IMR-90 (cell line): ENCODE measurements around the gene XIAP. TPM values are rescaled to one million over a fixed set of nuclear protein-coding genes. Genes with fewer than 3 reads are reported as not detected.

Experiments
- ATAC-seq: fragments of 200-7000 bp; cut with Tn5 transposase; 2 replicates; pipeline ENCODE4 v1.9.1; 2020; ENCODE audit warnings: low read depth, mild to moderate bottlenecking, moderate library complexity
- BruUV-seq: library from RNA; stranded (reverse); fragments of 400-500 nt; replicated peaks from 2 replicates; lab custom pipeline; 2021; lab: Mats Ljungman, UMichigan
- CTCF ChIA-PET: fragments of 300-600 bp; formaldehyde crosslinking; extraction: SDS; loops from one replicate; lab custom pipeline; 2021; ENCODE audit warnings: antibody characterized with exemption; lab: Yijun Ruan, JAX
- POLR2A ChIA-PET: fragments of 300-600 bp; sonication (Branson Sonifier 250); formaldehyde crosslinking; loops from one replicate; lab custom pipeline; 2022; ENCODE audit warnings: antibody characterized with exemption; ENCODE audit not compliant: unreplicated experiment; lab: Charles Lee
- DNase-seq: peaks from one replicate; pipeline ENCODE4 v3.0.0; 2013
- H2AFZ ChIP-seq: replicated peaks from 2 replicates; pipeline ENCODE3; 2013; ENCODE audit warnings: low read length, mild to moderate bottlenecking; ENCODE audit not compliant: poor library complexity
- H2AK5ac ChIP-seq: 2 replicates; pipeline ENCODE4 v1.6.1; 2013; ENCODE audit warnings: low read depth, low read length, inconsistent platforms
- H2AK9ac ChIP-seq: replicated peaks from 2 replicates; pipeline ENCODE3; 2013; ENCODE audit warnings: mild to moderate bottlenecking, low read depth, low read length, moderate library complexity; ENCODE audit not compliant: poor library complexity
- H2BK120ac ChIP-seq: 2 replicates; pipeline ENCODE4 v1.6.1; 2013; ENCODE audit warnings: low read depth, low read length, inconsistent platforms
- H2BK15ac ChIP-seq: 3 replicates; pipeline ENCODE4 v1.6.1; 2013; ENCODE audit warnings: low read depth, low read length, inconsistent platforms
- H2BK20ac ChIP-seq: 2 replicates; pipeline ENCODE4 v1.6.1; 2013; ENCODE audit warnings: low read depth, mild to moderate bottlenecking, inconsistent platforms, low read length, moderate library complexity
- H2BK5ac ChIP-seq: 2 replicates; pipeline ENCODE4 v1.6.1; 2013; ENCODE audit warnings: mild to moderate bottlenecking, low read depth, low read length, inconsistent platforms; ENCODE audit not compliant: poor library complexity, severe bottlenecking
- H3K14ac ChIP-seq: replicated peaks from 2 replicates; pipeline ENCODE4 v1.6.1; 2013; ENCODE audit warnings: low read depth, low read length, inconsistent platforms
- H3K18ac ChIP-seq: 2 replicates; pipeline ENCODE4 v1.6.1; 2013; ENCODE audit warnings: low read depth, low read length, control low read depth
- H3K23ac ChIP-seq: 2 replicates; pipeline ENCODE4 v1.6.1; 2013; ENCODE audit warnings: low read depth, low read length, inconsistent platforms
- H3K27ac ChIP-seq: 2 replicates; pipeline ENCODE4 v1.5.1; 2013; ENCODE audit warnings: mild to moderate bottlenecking, control low read depth, low read length; ENCODE audit not compliant: insufficient read depth
- H3K27me3 ChIP-seq: 2 replicates; pipeline ENCODE4 v1.6.1; 2013; ENCODE audit warnings: low read length; ENCODE audit not compliant: control insufficient read depth, insufficient read depth
- H3K36me3 ChIP-seq: 2 replicates; pipeline ENCODE4 v1.6.1; 2013; ENCODE audit warnings: low read length, mixed read lengths; ENCODE audit not compliant: control insufficient read depth, insufficient read depth
- H3K4ac ChIP-seq: 2 replicates; pipeline ENCODE4 v1.6.1; 2013; ENCODE audit warnings: low read depth, low read length, inconsistent platforms
- H3K4me1 ChIP-seq: 2 replicates; pipeline ENCODE4 v1.6.1; 2013; ENCODE audit warnings: low read length, mixed read lengths; ENCODE audit not compliant: control insufficient read depth, insufficient read depth
- H3K4me2 ChIP-seq: 2 replicates; pipeline ENCODE4 v1.6.1; 2013; ENCODE audit warnings: low read depth, mild to moderate bottlenecking, control low read depth, low read length, moderate library complexity
- H3K4me3 ChIP-seq: 2 replicates; pipeline ENCODE4 v1.5.1; 2013; ENCODE audit warnings: low read depth, mild to moderate bottlenecking, control low read depth, low read length, moderate library complexity; ENCODE audit not compliant: insufficient read depth
- H3K56ac ChIP-seq: 2 replicates; pipeline ENCODE4 v1.6.1; 2013; ENCODE audit warnings: low read length, inconsistent platforms; ENCODE audit not compliant: insufficient read depth; ENCODE audit errors: extremely low read depth
- H3K79me1 ChIP-seq, 2 experiments: 2 replicates each; pipeline ENCODE4 v1.6.1; 2013; ENCODE audit warnings: low read length in 2 of 2, inconsistent platforms in 1 of 2, low read depth in 1 of 2
- H3K9ac ChIP-seq: 2 replicates; pipeline ENCODE4 v1.6.1; 2013; ENCODE audit warnings: low read depth, low read length, control low read depth
- H3K9me1 ChIP-seq: 2 replicates; pipeline ENCODE4 v1.6.1; 2013; ENCODE audit warnings: low read length, inconsistent platforms; ENCODE audit not compliant: insufficient read depth
- H3K9me3 ChIP-seq: 2 replicates; pipeline ENCODE4 v1.6.1; 2013; ENCODE audit warnings: low read length; ENCODE audit not compliant: control insufficient read depth, insufficient read depth
- H4K20me1 ChIP-seq: 2 replicates; pipeline ENCODE4 v1.6.1; 2013; ENCODE audit warnings: low read length, inconsistent platforms; ENCODE audit not compliant: insufficient read depth
- H4K5ac ChIP-seq: 2 replicates; pipeline ENCODE4 v1.6.1; 2013; ENCODE audit warnings: mild to moderate bottlenecking, low read depth, low read length, control low read depth
- H4K8ac ChIP-seq, 2 experiments: 2 replicates each; pipeline ENCODE4 v1.6.1; 2013; ENCODE audit warnings: low read depth in 2 of 2, low read length in 2 of 2, control low read depth in 1 of 2, inconsistent platforms in 1 of 2
- H4K91ac ChIP-seq: 2 replicates; pipeline ENCODE4 v1.6.1; 2013; ENCODE audit warnings: low read depth, low read length, inconsistent platforms; ENCODE audit not compliant: insufficient read depth
- BHLHE40 ChIP-seq: fragments of 150-350 bp; IDR thresholded peaks from 2 replicates; pipeline ENCODE4 v1.6.1; 2016; ENCODE audit warnings: mild to moderate bottlenecking, low read depth, low read length
- CEBPB ChIP-seq: IDR thresholded peaks from 2 replicates; pipeline ENCODE4 v1.6.1; 2012; ENCODE audit warnings: low read depth, low read length, improper control_type of control experiment
- CHD1 ChIP-seq: IDR thresholded peaks from 2 replicates; pipeline ENCODE4 v1.6.1; 2012; ENCODE audit warnings: low read depth, low read length, improper control_type of control experiment
- FOS ChIP-seq: fragments of 150-350 bp; IDR thresholded peaks from 2 replicates; pipeline ENCODE4 v1.6.1; 2016; ENCODE audit warnings: low read depth, low read length
- MAZ ChIP-seq: IDR thresholded peaks from 2 replicates; pipeline ENCODE4 v1.6.1; 2012; ENCODE audit warnings: low read depth, mild to moderate bottlenecking, low read length, improper control_type of control experiment, moderate library complexity, borderline replicate concordance
- MXI1 ChIP-seq: IDR thresholded peaks from 2 replicates; pipeline ENCODE4 v1.6.1; 2012; ENCODE audit warnings: low read depth, mild to moderate bottlenecking, low read length, moderate library complexity, borderline replicate concordance
- NFE2L2 ChIP-seq: fragments of 150-350 bp; IDR thresholded peaks from 2 replicates; pipeline ENCODE4 v1.6.1; 2016; ENCODE audit warnings: low read depth, mild to moderate bottlenecking, low read length
- POLR2A ChIP-seq: IDR thresholded peaks from 2 replicates; pipeline ENCODE4 v1.6.1; 2012; ENCODE audit warnings: mild to moderate bottlenecking, low read depth, low read length
- RAD21 ChIP-seq: IDR thresholded peaks from 2 replicates; pipeline ENCODE4 v1.6.1; 2012; ENCODE audit warnings: low read length, improper control_type of control experiment
- RCOR1 ChIP-seq: IDR thresholded peaks from 2 replicates; pipeline ENCODE4 v1.6.1; 2012; ENCODE audit warnings: mild to moderate bottlenecking, low read length, improper control_type of control experiment; ENCODE audit not compliant: insufficient replicate concordance
- RFX5 ChIP-seq: IDR thresholded peaks from 2 replicates; pipeline ENCODE4 v1.8.0; 2012; ENCODE audit warnings: low read depth, mild to moderate bottlenecking, low read length, moderate library complexity
- WGBS, 2 experiments: methylation state at CpG; one replicate each; pipeline versions ENCODE4 v1.1.5 to v1.1.7; 2013; ENCODE audit warnings: missing lambda C conversion rate in 2 of 2; ENCODE audit not compliant: insufficient read length in 1 of 2; ENCODE audit errors: extremely low coverage in 2 of 2; 5-methylcytosine and 5-hydroxymethylcytosine counted together
- dilution Hi-C: fragments of 300-500 bp; cut with HindIII; formaldehyde crosslinking; loops from one replicate; pipeline ENCODE4 v1.14.3; 2018; ENCODE audit warnings: low sequenced_read_pairs; ENCODE audit not compliant: unreplicated experiment
- in situ Hi-C: fragments of 300-500 bp; cut with MboI; formaldehyde crosslinking; loops from 3 replicates; pipeline ENCODE4 v1.14.3; 2019; ENCODE audit warnings: low sequenced_read_pairs, inconsistent platforms, mixed read lengths
- intact Hi-C: fragments of 100-400 bp; cut with micrococcal nuclease; formaldehyde crosslinking; loops from 2 replicates; pipeline ENCODE4 v1.10.0; 2022
- polyA plus RNA-seq, 3 experiments: library from polyadenylated mRNA; depleted of rRNA; stranded (reverse); fragments of >200 nt; gene quantifications; 2 replicates each; pipeline ENCODE4 v1.2.3, GENCODE V29; 2012; ENCODE audit warnings: low replicate concordance in 1 of 3
- total RNA-seq: library from RNA; depleted of rRNA; stranded (reverse); fragments of >200 nt; gene quantifications from 2 replicates; pipeline ENCODE4 v1.2.3, GENCODE V29; 2012
- TF ChIP-seq, protein P1 (sequence below): fragments of 150-350 bp; IDR thresholded peaks from 2 replicates; pipeline ENCODE4 v1.6.1; 2016; ENCODE audit warnings: low read depth, mild to moderate bottlenecking, low read length, moderate library complexity, borderline replicate concordance
- TF ChIP-seq, protein P2 (sequence below): fragments of 150-350 bp; IDR thresholded peaks from 2 replicates; pipeline ENCODE4 v1.6.1; 2017; ENCODE audit warnings: mild to moderate bottlenecking, antibody characterized with exemption, low read length, low read depth
- TF ChIP-seq, protein P3 (sequence below): conservative IDR thresholded peaks from 2 replicates; pipeline ENCODE4 v1.5.1; 2012; ENCODE audit warnings: mild to moderate bottlenecking, low read depth, low read length, improper control_type of control experiment

Gene XIAP
- total and polyA plus RNA-seq, 2 of the 4 experiments (the other 2 are of a cell fraction), result 8.1 to 17.4 TPM

DNA sequence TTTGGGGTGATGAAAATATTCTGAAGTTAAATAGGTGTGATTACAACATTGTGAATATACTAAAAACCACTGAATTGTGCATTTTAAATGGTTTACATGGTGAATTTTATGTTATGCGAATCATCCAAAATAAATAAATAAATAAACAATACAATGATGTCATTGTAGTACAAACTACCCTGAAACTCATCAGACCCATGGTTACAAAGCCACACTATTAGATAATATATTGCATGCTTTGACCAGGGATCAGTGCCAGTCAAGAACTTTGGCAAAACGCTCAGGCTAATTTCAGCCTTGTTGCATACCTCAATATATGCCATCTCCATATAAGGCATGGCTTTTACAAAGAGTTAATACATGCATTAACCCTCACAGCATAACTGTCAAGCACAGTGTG is 45.5 kb upstream of the XIAP start:
- Histone ChIP-seq H3K36me3 (no peaks in the 10 kb centered on the region), H2BK15ac (no peak overlapping the region), H2BK20ac (no peak overlapping the region), H3K18ac (no peak overlapping the region), H2BK120ac (no peak overlapping the region), H3K14ac (no peak overlapping the region), H2AFZ (no peak overlapping the region), H2AK9ac (no peak overlapping the region), H3K27ac (no peak overlapping the region), H3K23ac (no peak overlapping the region), H2AK5ac (no peak overlapping the region), H3K4me1 (peaks cover 3% of the 10 kb centered on the region; the same call in 1 of the 2 replicates), H3K79me1 (no peaks in the 10 kb centered on the region), H3K4ac (no peak overlapping the region), H4K5ac (0 out of 2 replicates have a peak overlapping the region, but pooled peaks have one; percentile 9), H4K8ac (no peak overlapping the region), H4K20me1 (no peaks in the 10 kb centered on the region), H3K27me3 (no peaks in the 10 kb centered on the region), H3K4me2 (no peak overlapping the region), H2BK5ac (no peak overlapping the region), H3K9ac (no peak overlapping the region), H4K91ac (no peak overlapping the region), H3K9me1 (no peaks in the 10 kb centered on the region), H3K9me3 (no peaks in the 10 kb centered on the region), H3K4me3 (no peak overlapping the region), H3K56ac (no peak overlapping the region)
- DNase-seq (no peak), ATAC-seq (peak; percentile 27; the same call in 1 of the 2 replicates)
- TF ChIP-seq MXI1, result no peak
- TF ChIP-seq, protein P1, sequence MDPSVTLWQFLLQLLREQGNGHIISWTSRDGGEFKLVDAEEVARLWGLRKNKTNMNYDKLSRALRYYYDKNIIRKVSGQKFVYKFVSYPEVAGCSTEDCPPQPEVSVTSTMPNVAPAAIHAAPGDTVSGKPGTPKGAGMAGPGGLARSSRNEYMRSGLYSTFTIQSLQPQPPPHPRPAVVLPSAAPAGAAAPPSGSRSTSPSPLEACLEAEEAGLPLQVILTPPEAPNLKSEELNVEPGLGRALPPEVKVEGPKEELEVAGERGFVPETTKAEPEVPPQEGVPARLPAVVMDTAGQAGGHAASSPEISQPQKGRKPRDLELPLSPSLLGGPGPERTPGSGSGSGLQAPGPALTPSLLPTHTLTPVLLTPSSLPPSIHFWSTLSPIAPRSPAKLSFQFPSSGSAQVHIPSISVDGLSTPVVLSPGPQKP, result no peak
- TF ChIP-seq CHD1, result no peak
- no peak for TF ChIP-seq POLR2A
- no peak for TF ChIP-seq RCOR1
- no peak for TF ChIP-seq NFE2L2
- TF ChIP-seq CEBPB, result no peak
- TF ChIP-seq, protein P2, sequence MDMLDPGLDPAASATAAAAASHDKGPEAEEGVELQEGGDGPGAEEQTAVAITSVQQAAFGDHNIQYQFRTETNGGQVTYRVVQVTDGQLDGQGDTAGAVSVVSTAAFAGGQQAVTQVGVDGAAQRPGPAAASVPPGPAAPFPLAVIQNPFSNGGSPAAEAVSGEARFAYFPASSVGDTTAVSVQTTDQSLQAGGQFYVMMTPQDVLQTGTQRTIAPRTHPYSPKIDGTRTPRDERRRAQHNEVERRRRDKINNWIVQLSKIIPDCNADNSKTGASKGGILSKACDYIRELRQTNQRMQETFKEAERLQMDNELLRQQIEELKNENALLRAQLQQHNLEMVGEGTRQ, result no peak
- TF ChIP-seq, protein P3, sequence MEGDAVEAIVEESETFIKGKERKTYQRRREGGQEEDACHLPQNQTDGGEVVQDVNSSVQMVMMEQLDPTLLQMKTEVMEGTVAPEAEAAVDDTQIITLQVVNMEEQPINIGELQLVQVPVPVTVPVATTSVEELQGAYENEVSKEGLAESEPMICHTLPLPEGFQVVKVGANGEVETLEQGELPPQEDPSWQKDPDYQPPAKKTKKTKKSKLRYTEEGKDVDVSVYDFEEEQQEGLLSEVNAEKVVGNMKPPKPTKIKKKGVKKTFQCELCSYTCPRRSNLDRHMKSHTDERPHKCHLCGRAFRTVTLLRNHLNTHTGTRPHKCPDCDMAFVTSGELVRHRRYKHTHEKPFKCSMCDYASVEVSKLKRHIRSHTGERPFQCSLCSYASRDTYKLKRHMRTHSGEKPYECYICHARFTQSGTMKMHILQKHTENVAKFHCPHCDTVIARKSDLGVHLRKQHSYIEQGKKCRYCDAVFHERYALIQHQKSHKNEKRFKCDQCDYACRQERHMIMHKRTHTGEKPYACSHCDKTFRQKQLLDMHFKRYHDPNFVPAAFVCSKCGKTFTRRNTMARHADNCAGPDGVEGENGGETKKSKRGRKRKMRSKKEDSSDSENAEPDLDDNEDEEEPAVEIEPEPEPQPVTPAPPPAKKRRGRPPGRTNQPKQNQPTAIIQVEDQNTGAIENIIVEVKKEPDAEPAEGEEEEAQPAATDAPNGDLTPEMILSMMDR, result no peak
- TF ChIP-seq FOS, result no peak
- TF ChIP-seq MAZ, result no peak
- no peak for TF ChIP-seq RFX5
- no peak for TF ChIP-seq RAD21
- TF ChIP-seq BHLHE40, result no peak
- POLR2A ChIA-PET, result no interaction called here
- CTCF ChIA-PET, result interaction anchor here (0.5 kb wide), 1 partner anchor 36 kb away, joined by 3 read pairs; no protein-coding TSS in a partner anchor
- no CpG with 5 or more reads among the region's 2 CpGs for WGBS, 2 experiments
- in situ Hi-C loops, result no loop called here
- no TSS peak for BruUV-seq
- dilution Hi-C loops, result no loop called here
- intact Hi-C loops, result no loop called here
